HG02588 (cell line): Measurements from ENCODE around the gene TMEM45B.

Experiments
- ATAC-seq: cut with Tn5 transposase; IDR thresholded peaks from one replicate; pipeline ENCODE4 v1.9.1; 2021; ENCODE audit warnings: mild to moderate bottlenecking, moderate library complexity; ENCODE audit not compliant: unreplicated experiment

TMEM45B gene

GRCh38 chr11:129896062-129896461, 80.4 kb downstream of the TMEM45B start:
- no peak for ATAC-seq

GRCh38 chr11:129905402-129905801, 89.8 kb downstream of the TMEM45B start:
- no peak for ATAC-seq
